Measurements from ENCODE around the gene TMEM126A.

GRCh38 chr11:85656777-85657176, 9.0 kb downstream of the TMEM126A start:
- TF ChIP-seq SP1 (IDR thresholded peaks at IDR 0.05) (no peak), SUZ12 (IDR thresholded peaks at IDR 0.05) (no peak), FOXM1 (IDR thresholded peaks at IDR 0.05; ENCODE audit: borderline replicate concordance) (no peak), FOXK2 (IDR thresholded peaks at IDR 0.05) (no peak), L3MBTL2 (conservative IDR thresholded peaks at IDR 0.05) (no peak)
